Measurements from ENCODE around the gene PRSS53. TPM values are rescaled to one million over a fixed set of nuclear protein-coding genes. Genes with fewer than 3 reads are reported as not detected.

Gene PRSS53
- total RNA-seq, 1 experiment from 2014 or later = 3.4 TPM

DNA sequence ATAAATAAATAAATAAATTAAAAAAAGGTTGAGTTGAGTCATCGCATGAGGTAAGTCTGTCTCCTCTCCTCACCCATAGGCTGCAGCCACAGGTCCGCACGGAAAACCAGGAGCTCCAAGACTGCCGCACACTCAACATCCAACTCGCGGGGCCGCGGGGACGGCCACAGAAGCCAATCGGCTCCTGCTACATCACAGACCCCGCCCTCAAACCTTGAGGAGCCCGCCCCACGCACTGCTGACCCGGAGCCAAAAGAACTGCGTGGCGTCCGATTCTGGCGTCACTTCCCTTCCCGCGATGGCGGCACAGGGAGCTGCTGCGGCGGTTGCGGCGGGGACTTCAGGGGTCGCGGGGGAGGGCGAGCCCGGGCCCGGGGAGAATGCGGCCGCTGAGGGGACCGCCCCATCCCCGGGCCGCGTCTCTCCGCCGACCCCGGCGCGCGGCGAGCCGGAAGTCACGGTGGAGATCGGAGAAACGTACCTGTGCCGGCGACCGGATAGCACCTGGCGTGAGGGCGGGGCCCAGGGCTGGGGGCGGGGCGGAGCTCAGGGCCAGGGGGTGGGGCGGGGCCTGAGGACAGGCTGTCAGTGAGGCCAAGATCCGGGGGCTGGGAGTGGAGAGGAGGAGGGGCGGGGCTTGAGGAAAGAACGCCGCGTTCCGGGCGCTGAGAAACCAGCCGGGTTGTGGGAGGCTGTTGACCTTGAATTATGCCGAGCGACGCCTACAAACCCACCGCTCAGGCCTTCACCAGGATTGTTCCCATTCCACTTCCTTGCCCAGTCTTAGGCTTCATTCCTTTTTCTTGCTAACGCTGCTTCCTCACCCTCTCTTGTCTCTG is 28.9 kb upstream of the PRSS53 start, which contains the start of gene KAT8:
KAT8 (plus strand) TSS at position 281 of the 839 bp plus-strand sequence; CDS start at position 299, 18 bp downstream.
- H3K9me3 ChIP-seq (ENCODE audit: control insufficient read depth, insufficient read depth, low read depth, low read length) = no peaks in the 10 kb centered on the region
- H3K4me1 ChIP-seq (ENCODE audit: control insufficient read depth, insufficient read depth, low read length) = peaks cover 19% of the 10 kb centered on the region
- peak within 1 kb of the TSS; percentile 62 to 95 for H3K4me3 ChIP-seq (ENCODE audit: low read depth in 2 of 2, low read length in 2 of 2)
- H3K27me3 ChIP-seq (ENCODE audit: control insufficient read depth, insufficient read depth, low read length) = no peaks in the 10 kb centered on the region
- in situ Hi-C loops (cut with HindIII; ENCODE audit: low pct_unique_long_range_greater_than_20kb, low sequenced_read_pairs) (no loop called here), intact Hi-C loops (cut with micrococcal nuclease; ENCODE audit: unreplicated experiment) (no loop called here)
- ChIA-PET CTCF (interaction anchor here (0.5 to 1.3 kb wide), 6 partner anchors 17 to 343 kb away, joined by 3 to 9 read pairs (median 6); no protein-coding TSS in a partner anchor), POLR2A (interaction anchor here (0.5 to 1.6 kb wide), 12 partner anchors 9 to 125 kb away, joined by 3 to 10 read pairs (median 5); partner anchors contain the start of genes FUS and PRSS8)
- peak within 1 kb of the TSS; percentile 79 for H3K27ac ChIP-seq (ENCODE audit: low read length)
- DNase-seq (ENCODE audit: low read depth, low spot score) (peak; percentile 85), ATAC-seq (peak; percentile 97)
- TSS peak; percentile 84 for BruUV-seq (replicated peaks)
- TF ChIP-seq REST (IDR thresholded peaks at IDR 0.05; ENCODE audit: insufficient read depth in 1 of 2, low read depth in 2 of 2, low read length in 1 of 2) (no peak), POLR2AphosphoS5 (IDR thresholded peaks at IDR 0.05; ENCODE audit: low read depth, low read length) (peak; percentile 93)
- peaks cover 9% of the 10 kb centered on the region for H3K36me3 ChIP-seq (ENCODE audit: control insufficient read depth, insufficient read depth, low read length)

DNA sequence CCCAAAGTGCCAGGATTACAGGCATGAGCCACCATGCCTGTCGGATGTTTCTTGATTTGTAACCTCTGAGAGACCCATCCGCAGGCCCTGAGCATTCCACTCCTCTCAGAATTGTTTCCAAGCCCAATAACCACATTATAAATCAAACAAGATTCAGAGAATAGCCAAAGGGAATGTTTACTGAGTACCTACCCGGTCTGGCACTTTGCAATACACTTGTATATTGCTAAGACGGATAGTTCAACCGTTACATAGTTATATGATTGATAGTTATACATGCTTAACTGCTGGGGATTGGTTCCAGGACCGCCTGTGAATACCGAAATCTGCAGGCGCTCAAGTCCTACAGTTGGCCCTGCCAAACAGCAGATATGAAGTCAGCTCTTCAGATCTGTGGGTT is 25.7 kb upstream of the PRSS53 start:
- no peak for ATAC-seq
- in situ Hi-C loops (cut with HindIII; ENCODE audit: low pct_unique_long_range_greater_than_20kb, low sequenced_read_pairs) = no loop called here
- DNase-seq (ENCODE audit: low read depth, low spot score) = no peak
- no peak overlapping the region for H3K27ac ChIP-seq (ENCODE audit: low read length)
- no TSS peak for BruUV-seq (replicated peaks)
- POLR2A ChIA-PET = no interaction called here
- H3K4me1 ChIP-seq (ENCODE audit: control insufficient read depth, insufficient read depth, low read length) = peaks cover 19% of the 10 kb centered on the region
- H3K4me3 ChIP-seq (ENCODE audit: low read depth in 2 of 2, low read length in 2 of 2) = no peak overlapping the region
- intact Hi-C loops (cut with micrococcal nuclease; ENCODE audit: unreplicated experiment) = no loop called here
- no peaks in the 10 kb centered on the region; the same call in 1 of the 2 replicates for H3K36me3 ChIP-seq (ENCODE audit: control insufficient read depth, insufficient read depth, low read length)
- no peaks in the 10 kb centered on the region for H3K27me3 ChIP-seq (ENCODE audit: control insufficient read depth, insufficient read depth, low read length)
- TF ChIP-seq, protein P1, sequence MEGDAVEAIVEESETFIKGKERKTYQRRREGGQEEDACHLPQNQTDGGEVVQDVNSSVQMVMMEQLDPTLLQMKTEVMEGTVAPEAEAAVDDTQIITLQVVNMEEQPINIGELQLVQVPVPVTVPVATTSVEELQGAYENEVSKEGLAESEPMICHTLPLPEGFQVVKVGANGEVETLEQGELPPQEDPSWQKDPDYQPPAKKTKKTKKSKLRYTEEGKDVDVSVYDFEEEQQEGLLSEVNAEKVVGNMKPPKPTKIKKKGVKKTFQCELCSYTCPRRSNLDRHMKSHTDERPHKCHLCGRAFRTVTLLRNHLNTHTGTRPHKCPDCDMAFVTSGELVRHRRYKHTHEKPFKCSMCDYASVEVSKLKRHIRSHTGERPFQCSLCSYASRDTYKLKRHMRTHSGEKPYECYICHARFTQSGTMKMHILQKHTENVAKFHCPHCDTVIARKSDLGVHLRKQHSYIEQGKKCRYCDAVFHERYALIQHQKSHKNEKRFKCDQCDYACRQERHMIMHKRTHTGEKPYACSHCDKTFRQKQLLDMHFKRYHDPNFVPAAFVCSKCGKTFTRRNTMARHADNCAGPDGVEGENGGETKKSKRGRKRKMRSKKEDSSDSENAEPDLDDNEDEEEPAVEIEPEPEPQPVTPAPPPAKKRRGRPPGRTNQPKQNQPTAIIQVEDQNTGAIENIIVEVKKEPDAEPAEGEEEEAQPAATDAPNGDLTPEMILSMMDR (IDR thresholded peaks at IDR 0.05) = no peak
- TF ChIP-seq REST (IDR thresholded peaks at IDR 0.05; ENCODE audit: insufficient read depth in 1 of 2, low read depth in 2 of 2, low read length in 1 of 2) = no peak
- no peak for TF ChIP-seq POLR2AphosphoS5 (IDR thresholded peaks at IDR 0.05; ENCODE audit: low read depth, low read length)
- no peak for TF ChIP-seq TCF7L2 (IDR thresholded peaks at IDR 0.05; ENCODE audit: low read depth, low read length)
- TF ChIP-seq SIN3A (IDR thresholded peaks at IDR 0.05; ENCODE audit: borderline replicate concordance, insufficient read depth, low read depth, low read length) = no peak
- CTCF ChIA-PET = interaction anchor here (0.5 kb wide), 1 partner anchor 123 kb away, joined by 4 read pairs; no protein-coding TSS in a partner anchor
- no peaks in the 10 kb centered on the region for H3K9me3 ChIP-seq (ENCODE audit: control insufficient read depth, insufficient read depth, low read depth, low read length)
